NCI-H1092 (cell line): ENCODE results near the gene ANKRD44.

Experiments used
- DNase-seq: peaks from one replicate; lab custom pipeline; 2025; lab: John Stamatoyannopoulos, UW

ANKRD44 gene

DNA sequence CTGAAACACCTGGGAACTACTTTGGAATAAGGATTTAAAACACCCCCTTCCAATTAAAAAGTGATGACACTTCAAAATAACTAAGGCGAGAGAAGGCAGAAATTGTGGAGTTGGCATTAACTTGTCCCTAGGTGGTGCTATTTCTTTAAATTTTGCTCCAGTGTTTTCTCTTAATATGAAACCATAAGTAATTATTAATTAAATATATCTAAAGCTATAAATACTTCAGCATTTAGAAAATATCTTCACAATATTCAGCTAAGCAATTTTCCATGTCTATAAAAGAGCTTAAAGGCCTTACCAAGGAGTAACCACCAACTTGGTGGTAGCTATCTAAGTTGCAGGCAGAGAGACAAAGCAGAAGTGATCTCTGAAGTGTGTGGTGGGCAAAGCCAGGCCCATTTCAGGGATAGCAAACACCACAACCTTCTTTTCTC is 197.3 kb downstream of the ANKRD44 start:
- DNase-seq, result no peak

GRCh38 chr2:197109326-197109725 is 201.3 kb downstream of the ANKRD44 start:
- DNase-seq, result no peak

- no peak for DNase-seq
Measured at GRCh38 chr2:197108758-197109157, 201.8 kb downstream of the ANKRD44 start.

GRCh38 chr2:197107291-197108269 is 203.0 kb downstream of the ANKRD44 start:
- DNase-seq, result no peak

- no peak for DNase-seq
Measured at GRCh38 chr2:197103363-197103762, 207.2 kb downstream of the ANKRD44 start.

DNA sequence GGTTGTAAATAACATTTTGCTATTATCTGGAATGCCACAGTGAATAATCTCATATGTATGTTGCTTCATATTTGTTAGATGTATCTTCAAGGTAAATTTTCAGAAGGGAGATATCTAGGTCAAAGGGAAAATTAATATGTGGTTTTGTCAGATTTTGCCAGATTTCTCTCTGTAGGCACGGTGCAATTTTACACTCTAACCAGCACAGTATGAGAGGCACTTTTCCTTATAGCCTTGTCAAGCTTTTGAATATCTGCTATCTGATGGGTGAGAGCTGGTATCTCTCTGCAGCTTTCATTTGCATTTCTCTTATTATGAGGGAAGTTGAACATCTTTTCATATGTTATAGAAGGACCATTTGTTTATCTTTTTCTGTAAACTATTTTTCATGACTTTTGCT is 208.3 kb downstream of the ANKRD44 start:
- DNase-seq, result no peak

DNA sequence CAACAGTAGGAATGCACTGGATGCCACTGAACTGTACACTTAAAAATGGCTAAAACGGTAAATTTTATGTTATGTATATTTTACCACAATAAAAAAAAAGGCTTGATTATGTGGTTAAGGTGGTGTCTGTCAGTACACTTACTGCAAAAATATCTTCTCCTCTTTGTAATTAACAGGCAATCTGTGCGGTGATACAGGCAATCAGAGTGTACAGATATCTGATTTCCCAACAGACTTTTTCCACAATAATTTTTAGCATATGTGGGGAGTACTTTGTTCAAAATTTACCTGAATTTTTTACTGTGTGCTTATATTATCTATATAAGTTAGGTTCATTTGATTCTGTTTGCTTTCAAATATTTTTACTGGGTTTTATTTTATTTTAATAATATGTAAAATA is 209.1 kb downstream of the ANKRD44 start:
- no peak for DNase-seq

DNA sequence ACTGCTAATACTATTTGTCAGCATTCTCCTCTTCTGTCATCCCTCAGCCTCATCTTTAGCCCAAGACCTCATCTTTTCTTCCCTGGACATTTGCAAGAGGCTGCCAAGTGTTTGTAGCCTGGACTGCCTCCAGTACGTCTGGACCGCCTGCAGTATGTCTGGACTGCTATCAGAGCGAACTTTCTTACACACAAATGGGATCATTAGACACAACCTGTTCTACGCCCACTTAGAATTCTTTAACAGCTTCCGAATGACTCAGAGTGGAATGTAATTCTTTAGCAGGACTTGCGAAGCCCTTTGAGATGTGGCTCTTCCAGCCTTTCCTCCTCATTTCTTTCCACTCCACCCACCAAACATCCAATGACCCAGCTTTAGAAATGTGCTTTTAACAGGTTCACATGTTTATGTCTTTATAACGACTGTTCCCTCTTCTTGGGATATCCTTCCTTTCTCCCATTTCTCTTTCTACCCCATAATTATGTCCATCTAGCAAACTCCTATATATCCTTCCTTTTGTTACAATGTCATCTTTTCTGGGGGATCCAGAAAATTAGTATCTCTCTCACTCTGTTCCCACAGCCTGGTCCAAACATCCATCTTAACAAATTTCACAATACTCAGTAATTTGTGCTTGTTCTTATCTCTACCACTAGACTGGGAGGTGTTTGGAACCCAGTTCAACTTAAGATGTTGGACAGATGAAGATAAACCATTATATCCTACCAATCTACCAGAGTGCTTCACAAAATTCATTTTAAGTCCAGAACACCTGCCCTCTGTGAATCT is 212.8 kb downstream of the ANKRD44 start:
- DNase-seq, result no peak

GRCh38 chr2:197096649-197097048 is 213.9 kb downstream of the ANKRD44 start:
- no peak for DNase-seq

DNA sequence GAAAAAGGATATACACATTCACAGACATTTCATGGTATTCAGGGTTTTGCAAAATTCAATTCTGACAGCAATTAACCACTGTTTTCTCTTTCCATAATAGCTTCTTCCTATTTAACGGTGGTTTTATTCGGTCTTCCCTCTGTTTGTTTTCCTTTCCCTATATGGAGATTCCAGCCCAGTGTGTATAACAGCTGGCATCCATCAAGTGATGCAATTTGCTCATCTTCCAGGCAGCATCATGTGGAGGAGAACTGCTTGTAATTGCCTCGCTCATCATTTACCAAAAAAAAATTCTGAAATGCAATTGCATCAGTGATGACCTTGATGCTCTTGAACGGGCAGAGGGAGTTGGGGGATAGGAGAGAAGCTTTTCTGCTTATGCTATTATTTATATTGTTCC is 218.1 kb downstream of the ANKRD44 start:
- peak; percentile 14 for DNase-seq

DNA sequence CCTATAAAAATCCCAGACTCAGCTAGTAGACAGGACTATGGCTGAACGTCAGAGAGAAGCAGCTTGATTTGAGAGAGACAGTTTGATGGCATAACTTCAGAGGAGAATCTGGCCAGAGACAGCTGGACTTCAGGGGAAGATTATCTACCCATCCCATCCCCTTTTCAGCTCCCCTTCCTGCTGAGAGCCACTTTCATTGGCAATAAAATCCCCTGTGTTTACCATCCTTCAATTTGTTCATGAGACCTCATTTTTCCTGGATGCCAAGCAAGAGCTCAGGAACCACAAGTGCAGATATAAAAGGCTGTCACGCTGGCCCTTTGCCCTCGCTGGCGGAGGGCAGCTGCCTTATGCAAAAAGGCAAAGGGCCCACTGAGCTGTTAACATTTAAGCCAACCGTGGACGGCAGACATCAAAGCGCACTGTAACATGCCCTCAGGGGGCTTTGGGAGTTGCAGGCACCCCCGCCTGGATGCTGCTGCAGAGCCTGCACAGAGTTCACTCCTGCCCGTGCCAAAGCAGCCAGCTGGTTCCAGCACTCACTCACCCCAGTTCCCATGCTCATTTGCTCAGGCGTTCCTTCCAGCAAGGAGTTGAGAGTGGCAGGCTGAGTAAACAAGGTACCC is 219.7 kb downstream of the ANKRD44 start:
- no peak for DNase-seq

GRCh38 chr2:197089655-197090054 is 220.9 kb downstream of the ANKRD44 start:
- DNase-seq, result no peak

DNA sequence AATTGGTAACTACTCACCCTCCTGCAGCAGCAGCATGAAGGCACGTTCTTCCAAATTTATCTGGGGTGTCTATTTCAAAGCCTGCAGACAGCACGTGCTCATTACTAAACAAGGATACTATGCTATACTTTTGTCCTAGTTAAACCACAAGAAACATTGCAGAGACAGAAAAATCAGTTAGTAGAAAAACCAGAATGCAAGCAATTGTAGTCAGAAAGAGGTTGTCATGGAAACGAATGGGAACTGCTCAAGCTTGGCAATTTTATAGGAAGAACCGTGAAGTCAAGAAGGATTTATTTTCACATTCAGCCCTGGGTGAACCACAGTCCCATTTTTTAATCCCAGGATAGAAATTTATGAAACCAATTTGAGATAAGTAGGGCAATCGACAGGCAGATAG is 221.9 kb downstream of the ANKRD44 start:
- DNase-seq, result no peak

GRCh38 chr2:197086500-197086899 is 224.1 kb downstream of the ANKRD44 start:
- no peak for DNase-seq

DNA sequence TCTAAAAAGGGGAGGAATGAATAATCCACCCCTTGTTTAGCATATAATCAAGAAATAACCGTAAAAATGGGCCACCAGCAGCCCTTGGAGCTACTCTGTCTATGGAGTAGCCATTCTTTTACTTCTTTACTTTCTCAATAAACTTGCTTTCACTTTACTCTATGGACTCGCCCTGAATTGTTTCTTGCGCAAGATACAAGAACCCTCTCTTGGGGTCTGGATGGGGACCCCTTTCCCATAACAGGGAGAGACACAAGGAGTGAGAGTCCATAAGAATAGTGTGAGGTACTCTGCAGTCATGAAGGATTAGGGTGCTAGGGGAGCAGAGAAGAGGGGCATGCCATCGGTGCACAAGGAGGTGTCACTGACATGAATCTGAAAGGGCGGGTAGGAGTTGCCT is 224.9 kb downstream of the ANKRD44 start:
- DNase-seq, result no peak

DNA sequence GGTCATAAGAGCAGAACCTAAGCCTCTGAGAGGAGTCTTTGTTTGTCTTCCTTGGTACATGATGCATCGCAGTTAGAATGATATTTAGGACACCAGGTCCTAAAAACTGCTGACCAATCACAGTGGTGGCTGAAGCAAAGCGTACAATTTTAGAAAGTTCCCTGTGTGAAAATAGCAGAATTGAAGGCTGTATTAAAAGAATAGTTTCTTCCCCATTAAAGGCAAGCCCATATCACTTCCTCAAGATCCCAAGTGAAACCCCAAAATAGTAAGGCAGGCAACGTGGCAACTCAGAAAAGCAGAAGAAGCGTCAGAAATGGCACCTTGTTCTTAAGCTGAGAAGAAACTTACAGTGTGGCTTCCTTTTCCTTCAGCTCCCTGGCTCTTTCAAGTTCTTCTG is 229.3 kb downstream of the ANKRD44 start:
- no peak for DNase-seq

DNA sequence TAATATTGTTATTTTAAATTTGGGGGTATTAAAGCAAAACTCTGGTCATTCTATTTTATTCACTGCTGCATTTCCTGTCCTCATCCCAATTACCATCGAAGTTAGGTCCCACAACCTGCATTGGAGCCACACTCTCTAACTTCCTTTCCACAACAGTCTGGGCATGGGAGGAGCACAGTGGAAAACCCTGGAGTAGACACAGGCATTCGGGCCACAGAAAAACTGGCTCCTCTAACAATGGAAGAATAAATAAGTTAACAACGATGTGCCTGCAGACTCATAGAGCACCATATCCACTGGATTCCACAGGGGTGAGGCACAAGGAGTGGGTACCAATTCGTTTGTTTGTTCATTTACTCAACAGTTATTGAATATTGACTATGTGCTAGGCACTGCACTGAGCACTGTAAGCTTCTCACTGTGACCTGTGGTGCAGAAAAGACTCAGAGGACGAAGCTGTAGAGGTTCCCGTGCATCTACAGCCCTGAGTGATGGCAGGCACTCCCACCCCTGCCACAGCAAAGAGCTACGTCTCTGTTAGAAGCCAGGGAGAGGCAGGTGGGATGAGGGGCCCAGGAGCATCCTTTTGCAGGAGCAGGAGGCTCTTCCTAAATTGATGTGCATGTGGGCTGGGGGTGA is 229.9 kb downstream of the ANKRD44 start:
- no peak for DNase-seq

DNA sequence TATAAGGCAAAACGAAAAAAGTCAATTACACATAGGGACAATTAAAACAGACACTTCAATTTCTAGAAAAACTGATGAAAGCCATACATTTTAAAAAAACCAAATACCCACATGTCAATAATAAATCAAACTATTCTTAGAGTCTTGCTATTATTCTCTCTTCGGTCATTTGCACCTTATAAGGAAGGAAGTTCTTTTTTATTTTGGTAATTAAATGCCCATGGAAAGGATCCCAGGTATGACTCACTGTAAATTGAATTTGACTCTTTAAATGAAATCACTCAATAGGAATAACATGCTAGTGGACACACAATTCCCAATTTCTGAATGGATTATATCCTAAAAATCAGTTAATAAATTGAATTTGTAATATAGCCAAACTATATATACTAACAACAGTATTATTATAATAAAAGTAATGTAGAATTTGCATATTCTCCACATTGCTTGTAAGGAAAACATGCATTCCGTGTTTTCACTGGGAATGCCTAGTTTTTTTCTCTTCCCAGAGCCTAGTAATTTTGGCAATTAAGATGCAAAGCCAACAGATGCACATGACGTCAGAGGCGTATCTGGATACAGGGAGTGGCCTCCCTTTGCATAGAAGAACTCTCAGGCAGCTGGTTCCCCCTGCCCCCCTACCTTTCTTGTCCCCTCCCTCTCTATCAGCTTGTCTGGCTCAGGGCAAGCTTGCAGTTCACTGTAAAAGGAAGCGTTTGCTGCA is 230.6 kb downstream of the ANKRD44 start:
- no peak for DNase-seq

- DNase-seq, result no peak
Measured at GRCh38 chr2:197079414-197079813, 231.2 kb downstream of the ANKRD44 start.

DNA sequence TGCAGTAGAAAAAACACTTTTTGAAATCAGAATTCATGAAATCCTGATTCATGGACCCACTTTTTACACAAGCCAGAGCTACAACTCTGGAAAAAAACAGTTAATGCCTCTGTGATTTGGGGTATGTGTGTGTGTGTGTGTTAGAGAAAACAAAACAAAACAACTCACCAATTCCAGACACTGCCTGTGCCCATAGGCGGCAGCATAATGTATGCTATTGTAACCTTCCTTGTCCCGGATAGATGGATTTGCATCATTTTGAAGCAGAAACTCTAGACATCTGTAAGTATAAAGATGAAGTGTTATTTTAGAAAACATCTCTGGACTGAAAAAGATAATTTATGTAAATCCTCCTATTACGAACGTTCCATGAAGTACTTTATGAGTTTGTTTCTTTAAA is 232.0 kb downstream of the ANKRD44 start:
- no peak for DNase-seq

- no peak for DNase-seq
Measured at GRCh38 chr2:197077336-197077735, 233.2 kb downstream of the ANKRD44 start.
